H1 (cell line): Measurements from ENCODE around the gene CKLF. TPM values are rescaled to one million over a fixed set of nuclear protein-coding genes. Genes with fewer than 3 reads are reported as not detected.

ENCODE experiments used
- NANOG ChIP-seq: IDR thresholded peaks from 2 replicates; pipeline ENCODE4 v1.6.1; 2011; ENCODE audit warnings: low read length, low read depth, mild to moderate bottlenecking, inconsistent platforms; ENCODE audit not compliant: insufficient read depth, poor library complexity, severe bottlenecking
- polyA plus RNA-seq, 7 experiments: library from polyadenylated mRNA; depleted of rRNA in 3 of 7; stranded (reverse) in 5 of 7; unstranded in 2 of 7; fragments of >200 nt in 5 of 7; fragments of 200-250 nt in 2 of 7; gene quantifications; 1 replicate in 5 of 7; 2 replicates in 1 of 7; 4 replicates in 1 of 7; pipeline versions ENCODE4 v1.2.1 to v1.2.3, GENCODE V29; 2011 to 2013; ENCODE audit warnings: missing spikeins in 2 of 7, mixed read lengths in 2 of 7
- total RNA-seq: library from RNA; stranded (reverse); fragmentation: NEBNext Ultra II Directional; extraction: Animal tissue kit (Norgen Biotek cat#: 25700); gene quantifications from 2 replicates; pipeline ENCODE4 v1.2.1, GENCODE V29; 2021

CKLF gene
- total and polyA plus RNA-seq, 2 of the 8 experiments (the other 6 are each of a cell fraction or from before 2014, with no cell fraction given): 21.1 to 63.5 TPM

GRCh38 chr16:66552286-66553177, at the start of gene CKLF (continued):
- no peak for TF ChIP-seq NANOG
